HFFc6 (cell line): ENCODE data around the gene RRAS2. TPM values are rescaled to one million over a fixed set of nuclear protein-coding genes. Genes with fewer than 3 reads are reported as not detected.

Experiments used
- DNase-seq: peaks from one replicate; pipeline ENCODE4 v3.0.0-alpha.2; 2018
- H3K27ac Mint-ChIP-seq: 2 replicates; pipeline ENCODE4 v1.8.0; 2020; ENCODE audit warnings: mild to moderate bottlenecking, mixed read lengths
- H3K27me3 Mint-ChIP-seq: 2 replicates; pipeline ENCODE4 v1.8.0; 2021; ENCODE audit warnings: mild to moderate bottlenecking, moderate library complexity, mixed read lengths; ENCODE audit not compliant: insufficient read depth
- H3K36me3 Mint-ChIP-seq: 2 replicates; pipeline ENCODE4 v1.8.0; 2021; ENCODE audit warnings: low read depth, mixed read lengths
- H3K4me1 Mint-ChIP-seq: 2 replicates; pipeline ENCODE4 v1.8.0; 2020; ENCODE audit warnings: low read depth, mixed read lengths
- H3K4me3 Mint-ChIP-seq: 2 replicates; pipeline ENCODE4 v1.8.0; 2020; ENCODE audit warnings: mild to moderate bottlenecking, moderate library complexity, mixed read lengths
- H3K9me3 Mint-ChIP-seq: 2 replicates; pipeline ENCODE4 v1.8.0; 2020; ENCODE audit warnings: mild to moderate bottlenecking, mixed read lengths
- CTCF ChIP-seq: fragments of 200-600 bp; sonication (generic); IDR thresholded peaks from 2 replicates; pipeline ENCODE4 v1.5.0; 2021; ENCODE audit warnings: antibody characterized with exemption, mild to moderate bottlenecking
- total RNA-seq, 6 experiments: library from RNA; stranded (reverse); fragmentation: NEBNext Ultra II Directional; extraction: Animal tissue kit (Norgen Biotek cat#: 25700); gene quantifications; 2 replicates in 1 of 6; 3 replicates in 5 of 6; pipeline ENCODE4 v1.2.3, GENCODE V29; 2021

Gene RRAS2
- total RNA-seq, 6 experiments from 2014 or later = 89.6 to 122 (median 103) TPM

- no peak for TF ChIP-seq CTCF
- H3K9me3 Mint-ChIP-seq = peaks cover 2% of the 10 kb centered on the region
- DNase-seq = no peak
- no peak overlapping the region for H3K27ac Mint-ChIP-seq
- no peaks in the 10 kb centered on the region for H3K27me3 Mint-ChIP-seq
- H3K36me3 Mint-ChIP-seq = peaks cover 6% of the 10 kb centered on the region
- no peak overlapping the region for H3K4me3 Mint-ChIP-seq
- peaks cover 37% of the 10 kb centered on the region for H3K4me1 Mint-ChIP-seq
Measured at GRCh38 chr11:14330881-14331280, 28.1 kb downstream of the RRAS2 start.

- H3K27ac Mint-ChIP-seq = no peak overlapping the region
- H3K9me3 Mint-ChIP-seq = no peaks in the 10 kb centered on the region
Measured at GRCh38 chr11:14329702-14330101, 29.3 kb downstream of the RRAS2 start.

GRCh38 chr11:14327116-14327515, 31.9 kb downstream of the RRAS2 start:
- Mint-ChIP-seq H3K4me1 (peaks cover 51% of the 10 kb centered on the region), H3K36me3 (no peaks in the 10 kb centered on the region; the same call in 1 of the 2 replicates), H3K4me3 (no peak overlapping the region), H3K27me3 (no peaks in the 10 kb centered on the region; the same call in 1 of the 2 replicates), H3K9me3 (no peaks in the 10 kb centered on the region), H3K27ac (peak overlapping the region; percentile 27)
- no peak for DNase-seq
- no peak for TF ChIP-seq CTCF

More at GRCh38 chr11:14329702-14330101, 29.3 kb downstream of the RRAS2 start:
- Mint-ChIP-seq H3K27me3 (no peaks in the 10 kb centered on the region), H3K4me3 (no peak overlapping the region), H3K4me1 (peaks cover 31% of the 10 kb centered on the region), H3K36me3 (no peaks in the 10 kb centered on the region; the same call in 1 of the 2 replicates)
- no peak for DNase-seq
- TF ChIP-seq CTCF = no peak

GRCh38 chr11:14323118-14323676, 35.8 kb downstream of the RRAS2 start:
- H3K27me3 Mint-ChIP-seq = no peaks in the 10 kb centered on the region; the same call in 1 of the 2 replicates
- H3K9me3 Mint-ChIP-seq = no peaks in the 10 kb centered on the region
- H3K4me1 Mint-ChIP-seq = peaks cover 71% of the 10 kb centered on the region
- DNase-seq = no peak
- no peaks in the 10 kb centered on the region; the same call in 1 of the 2 replicates for H3K36me3 Mint-ChIP-seq
- TF ChIP-seq CTCF = no peak
- H3K27ac Mint-ChIP-seq = no peak overlapping the region
- no peak overlapping the region for H3K4me3 Mint-ChIP-seq

GRCh38 chr11:14322510-14322909, 36.5 kb downstream of the RRAS2 start:
- no peaks in the 10 kb centered on the region for H3K9me3 Mint-ChIP-seq
- H3K4me1 Mint-ChIP-seq = peaks cover 73% of the 10 kb centered on the region
- no peaks in the 10 kb centered on the region; the same call in none of the 2 replicates for H3K36me3 Mint-ChIP-seq
- no peak for DNase-seq
- no peak for TF ChIP-seq CTCF
- H3K27ac Mint-ChIP-seq = no peak overlapping the region
- H3K27me3 Mint-ChIP-seq = no peaks in the 10 kb centered on the region; the same call in none of the 2 replicates
- H3K4me3 Mint-ChIP-seq = no peak overlapping the region
